H1 (cell line): ENCODE results near the gene PIGS. TPM values are rescaled to one million over a fixed set of nuclear protein-coding genes. Genes with fewer than 3 reads are reported as not detected.
"Not testable (repeated sequence)": the region's sequence is repeated elsewhere in the genome, so short reads cannot be mapped to it uniquely, and the experiment has no call there.

Experiments used
- CTCF ChIA-PET: fragments of 300-600 bp; sonication (Branson Sonifier 250); formaldehyde crosslinking; loops from one replicate; lab custom pipeline; 2021; ENCODE audit not compliant: partially characterized antibody; lab: Charles Lee
- POLR2A ChIA-PET: fragments of 300-600 bp; sonication (Branson Sonifier 250); formaldehyde crosslinking; loops from one replicate; lab custom pipeline; 2021; ENCODE audit warnings: inconsistent platforms; ENCODE audit not compliant: partially characterized antibody; lab: Charles Lee
- DNase-seq, 2 experiments: peaks; one replicate each; pipeline versions ENCODE4 v3.0.0 to v3.0.0-alpha.2; 2010 to 2022; ENCODE audit warnings: low spot score in 2 of 2, low read depth in 1 of 2, mixed read lengths in 1 of 2
- FAIRE-seq: peaks from 2 replicates; lab custom pipeline; 2011; peaks lifted over from hg19 to GRCh38; lab: Jason Lieb, UNC
- H2AFZ ChIP-seq: 2 replicates; pipeline ENCODE4 v1.8.1; 2012; ENCODE audit warnings: low read length, inconsistent platforms
- H2AK5ac ChIP-seq: 2 replicates; pipeline ENCODE4 v1.6.1; 2013; ENCODE audit warnings: low read depth, low read length
- H2BK120ac ChIP-seq: replicated peaks from 2 replicates; pipeline ENCODE3; 2013; ENCODE audit warnings: low read depth, low read length, inconsistent platforms
- H2BK12ac ChIP-seq: 2 replicates; pipeline ENCODE4 v1.6.1; 2013; ENCODE audit warnings: low read depth, low read length
- H2BK15ac ChIP-seq: 2 replicates; pipeline ENCODE4 v1.6.1; 2013; ENCODE audit warnings: low read length
- H2BK20ac ChIP-seq: 2 replicates; pipeline ENCODE4 v1.6.1; 2013; ENCODE audit warnings: low read length
- H2BK5ac ChIP-seq: 2 replicates; pipeline ENCODE4 v1.6.1; 2013; ENCODE audit warnings: low read depth, low read length
- H3K14ac ChIP-seq: 2 replicates; pipeline ENCODE4 v1.6.1; 2013; ENCODE audit warnings: inconsistent platforms; ENCODE audit not compliant: insufficient read length
- H3K18ac ChIP-seq: 2 replicates; pipeline ENCODE4 v1.6.1; 2013; ENCODE audit warnings: low read length; ENCODE audit errors: extremely low read depth
- H3K23ac ChIP-seq: 2 replicates; pipeline ENCODE4 v1.6.1; 2013; ENCODE audit warnings: inconsistent platforms; ENCODE audit not compliant: insufficient read length
- H3K23me2 ChIP-seq: 2 replicates; pipeline ENCODE4 v1.6.1; 2013; ENCODE audit warnings: low read depth, low read length
- H3K27ac ChIP-seq: 2 replicates; pipeline ENCODE4 v1.6.1; 2011; ENCODE audit warnings: low read depth, low read length, inconsistent platforms
- H3K27me3 ChIP-seq, 4 experiments: replicated peaks in 1 of 4; 1 replicate in 1 of 4; 2 replicates in 3 of 4; pipeline versions ENCODE4 v1.6.1 to v1.8.1; 2011 to 2013; ENCODE audit warnings: low read length in 3 of 4, mild to moderate bottlenecking in 3 of 4, inconsistent platforms in 2 of 4, mixed read lengths in 2 of 4, moderate library complexity in 1 of 4; ENCODE audit not compliant: control insufficient read depth in 3 of 4, insufficient read depth in 3 of 4; ENCODE audit errors: extremely low read depth in 1 of 4
- H3K36me3 ChIP-seq, 4 experiments: 2 replicates each; pipeline versions ENCODE4 v1.6.1 to v1.8.1; 2011 to 2013; ENCODE audit warnings: mild to moderate bottlenecking in 4 of 4, low read length in 3 of 4, moderate library complexity in 2 of 4, control low read depth in 1 of 4, inconsistent platforms in 1 of 4; ENCODE audit not compliant: insufficient read depth in 4 of 4, control insufficient read depth in 2 of 4
- H3K4ac ChIP-seq: replicated peaks from 2 replicates; pipeline ENCODE3; 2013; ENCODE audit warnings: low read length, low read depth, mixed read lengths, inconsistent platforms; ENCODE audit not compliant: insufficient read length
- H3K4me1 ChIP-seq, 4 experiments: replicated peaks in 1 of 4; 1 replicate in 1 of 4; 2 replicates in 3 of 4; pipeline versions ENCODE4 v1.6.1 to v1.8.1; 2011 to 2013; ENCODE audit warnings: low read length in 3 of 4, inconsistent platforms in 2 of 4, mixed read lengths in 1 of 4; ENCODE audit not compliant: insufficient read depth in 4 of 4, control insufficient read depth in 3 of 4
- H3K4me2 ChIP-seq, 2 experiments: 2 replicates each; pipeline versions ENCODE4 v1.6.1 to v1.8.1; 2011 to 2013; ENCODE audit warnings: low read depth in 2 of 2, low read length in 2 of 2, control low read depth in 1 of 2, inconsistent platforms in 1 of 2, mild to moderate bottlenecking in 1 of 2; ENCODE audit not compliant: insufficient read depth in 1 of 2
- H3K4me3 ChIP-seq, 4 experiments: fragments of 200-600, 300-600 bp in 1 of 4; sonication (generic), shearing (Covaris generic), sonication (Bioruptor Twin) in 1 of 4; 2 replicates each; pipeline versions ENCODE4 v1.5.1 to v1.8.1; 2011 to 2016; ENCODE audit warnings: low read length in 4 of 4, low read depth in 3 of 4, control low read depth in 2 of 4, inconsistent platforms in 2 of 4, mild to moderate bottlenecking in 2 of 4, mixed read lengths in 1 of 4, moderate library complexity in 1 of 4; ENCODE audit not compliant: insufficient read depth in 2 of 4; ENCODE audit errors: extremely low read depth in 1 of 4
- H3K56ac ChIP-seq: replicated peaks from 2 replicates; pipeline ENCODE3; 2013; ENCODE audit warnings: low read depth, mild to moderate bottlenecking, mixed read lengths, low read length, inconsistent platforms; ENCODE audit not compliant: insufficient read length
- H3K79me1 ChIP-seq: 2 replicates; pipeline ENCODE4 v1.6.1; 2013; ENCODE audit warnings: low read depth, low read length, control low read depth
- H3K79me2 ChIP-seq, 2 experiments: 2 replicates each; pipeline versions ENCODE4 v1.6.1 to v1.8.1; 2012 to 2013; ENCODE audit warnings: low read length in 2 of 2, mild to moderate bottlenecking in 2 of 2, inconsistent platforms in 1 of 2; ENCODE audit not compliant: insufficient read depth in 2 of 2, control insufficient read depth in 1 of 2
- H3K9ac ChIP-seq, 4 experiments: replicated peaks in 1 of 4; 1 replicate in 1 of 4; 2 replicates in 3 of 4; pipeline versions ENCODE4 v1.6.1 to v1.8.1; 2011 to 2013; ENCODE audit warnings: low read depth in 3 of 4, low read length in 3 of 4, control low read depth in 2 of 4, mild to moderate bottlenecking in 2 of 4, moderate library complexity in 2 of 4, inconsistent platforms in 1 of 4; ENCODE audit errors: extremely low read depth in 1 of 4
- H3K9me3 ChIP-seq, 2 experiments: 2 replicates each; pipeline versions ENCODE4 v1.6.1 to v1.8.1; 2012 to 2013; ENCODE audit warnings: mild to moderate bottlenecking in 2 of 2, moderate library complexity in 2 of 2, control low read depth in 1 of 2, inconsistent platforms in 1 of 2, low read depth in 1 of 2, low read length in 1 of 2, mixed read lengths in 1 of 2; ENCODE audit not compliant: insufficient read depth in 2 of 2
- H4K20me1 ChIP-seq, 2 experiments: replicated peaks in 1 of 2; 2 replicates each; pipeline versions ENCODE3 to v1.8.1; 2011 to 2013; ENCODE audit warnings: inconsistent platforms in 2 of 2, low read length in 2 of 2, mild to moderate bottlenecking in 1 of 2; ENCODE audit not compliant: insufficient read depth in 2 of 2, control insufficient read depth in 1 of 2
- H4K5ac ChIP-seq: 2 replicates; pipeline ENCODE4 v1.6.1; 2013; ENCODE audit warnings: low read length, low read depth, mixed read lengths, inconsistent platforms; ENCODE audit not compliant: insufficient read length
- H4K8ac ChIP-seq: 2 replicates; pipeline ENCODE4 v1.8.0; 2013; ENCODE audit warnings: mild to moderate bottlenecking, moderate library complexity, low read length, inconsistent platforms; ENCODE audit not compliant: insufficient read depth; ENCODE audit errors: extremely low read depth
- H4K91ac ChIP-seq: replicated peaks from 2 replicates; pipeline ENCODE3; 2013; ENCODE audit warnings: low read length, mixed read lengths, inconsistent platforms; ENCODE audit not compliant: insufficient read length
- WGBS, 2 experiments: shearing (Covaris generic) in 1 of 2; methylation state at CpG; one replicate each; pipeline versions ENCODE4 v1.1.6 to v1.1.7; 2013 to 2015; ENCODE audit warnings: low lambda C conversion rate in 2 of 2, mixed read lengths in 2 of 2, inconsistent platforms in 1 of 2, low coverage in 1 of 2, missing lambda C conversion rate in 1 of 2; ENCODE audit not compliant: insufficient replicate concordance in 2 of 2, insufficient coverage in 1 of 2, insufficient read length in 1 of 2; ENCODE audit errors: extremely low coverage in 1 of 2, missing lambda C conversion rate in 1 of 2; 5-methylcytosine and 5-hydroxymethylcytosine counted together
- polyA plus RNA-seq, 7 experiments: library from polyadenylated mRNA; depleted of rRNA in 3 of 7; stranded (reverse) in 5 of 7; unstranded in 2 of 7; fragments of >200 nt in 5 of 7; fragments of 200-250 nt in 2 of 7; gene quantifications; 1 replicate in 5 of 7; 2 replicates in 1 of 7; 4 replicates in 1 of 7; pipeline versions ENCODE4 v1.2.1 to v1.2.3, GENCODE V29; 2011 to 2013; ENCODE audit warnings: missing spikeins in 2 of 7, mixed read lengths in 2 of 7
- total RNA-seq: library from RNA; stranded (reverse); fragmentation: NEBNext Ultra II Directional; extraction: Animal tissue kit (Norgen Biotek cat#: 25700); gene quantifications from 2 replicates; pipeline ENCODE4 v1.2.1, GENCODE V29; 2021

PIGS gene
- total and polyA plus RNA-seq, 2 of the 8 experiments (the other 6 are each of a cell fraction or from before 2014, with no cell fraction given) = 44.3 to 50.6 TPM

GRCh38 chr17:28522281-28522680 lies 49.0 kb downstream of the PIGS start:
- not testable (repeated sequence) for H4K5ac ChIP-seq, H4K20me1 ChIP-seq, H3K79me1 ChIP-seq, H3K36me3 ChIP-seq, H3K9me3 ChIP-seq, H3K9ac ChIP-seq, H3K18ac ChIP-seq, H3K4me3 ChIP-seq, H4K8ac ChIP-seq, H2BK5ac ChIP-seq, H3K23me2 ChIP-seq, H2BK120ac ChIP-seq, H3K23ac ChIP-seq, H2AFZ ChIP-seq, H3K4ac ChIP-seq, H3K27ac ChIP-seq, H2BK12ac ChIP-seq, FAIRE-seq, H2BK15ac ChIP-seq, H3K79me2 ChIP-seq, DNase-seq, H2BK20ac ChIP-seq, H4K91ac ChIP-seq, H3K4me2 ChIP-seq, H2AK5ac ChIP-seq, H3K56ac ChIP-seq, H3K27me3 ChIP-seq, H3K14ac ChIP-seq
- POLR2A ChIA-PET = interaction anchor here (1.5 kb wide), 1 partner anchor 19 kb away, joined by 5 read pairs; no protein-coding TSS in a partner anchor
- peaks cover 0 to 15% (median 4%) of the 10 kb centered on the region in 4 experiments; a peak in 3 of 7 replicates for H3K4me1 ChIP-seq
- 92% methylated on average over 4 of the region's 4 CpGs; no CpG with 5 or more reads in 1 of the 2 experiments for WGBS, 2 experiments
- CTCF ChIA-PET = interaction anchor here (3.0 to 5.0 kb wide), 4 partner anchors 14 to 27 kb away, joined by 13 to 35 read pairs (median 23); no protein-coding TSS in a partner anchor
